Measurements from ENCODE around the gene FKBP14.

The FKBP14 gene

DNA sequence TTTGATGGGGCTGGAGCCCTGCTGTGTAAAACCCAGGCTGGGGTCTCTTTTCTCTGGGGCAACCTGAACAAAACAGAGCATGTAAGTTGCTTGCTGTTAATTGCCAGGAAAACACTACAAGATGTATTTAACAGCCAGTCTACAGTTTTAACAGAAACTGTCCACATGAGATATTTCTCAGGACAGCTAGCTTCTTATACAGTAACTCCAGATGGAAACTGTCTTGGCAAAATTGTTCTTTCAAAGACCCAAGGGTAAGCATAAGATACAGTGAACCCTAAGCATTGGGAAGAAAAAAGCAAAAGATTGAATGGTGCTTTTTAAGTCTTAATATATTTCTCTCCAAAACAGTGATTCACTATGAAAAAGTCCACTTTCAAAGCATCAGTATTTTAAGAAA is 8.1 kb downstream of the FKBP14 start:
- no peak overlapping the region for H3K4me3 ChIP-seq (ENCODE audit: low read depth in 1 of 2, low read length in 2 of 2)

DNA sequence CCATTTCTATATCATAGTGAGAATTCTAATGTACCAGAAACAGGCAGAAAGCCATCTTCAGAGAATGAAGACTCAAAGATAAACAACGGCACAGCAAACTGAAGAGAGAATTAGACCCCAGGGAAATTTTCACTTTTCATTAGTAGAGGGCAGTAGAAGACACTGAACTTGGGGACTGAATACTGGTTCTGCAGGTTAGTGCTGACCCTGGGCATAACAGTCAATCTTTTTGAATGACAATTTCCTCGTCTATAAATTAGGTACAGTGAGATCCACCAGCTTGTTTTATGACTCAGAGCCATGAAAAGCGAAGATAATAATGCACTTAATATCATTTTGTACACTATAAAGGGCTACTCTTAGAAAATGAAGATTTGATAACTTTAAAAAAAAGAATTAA is 13.7 kb downstream of the FKBP14 start:
- Histone ChIP-seq H3K9me3 (ENCODE audit: control insufficient read depth in 1 of 2, low read length in 2 of 2) (no peaks in the 10 kb centered on the region), H3K27ac (ENCODE audit: low read length) (no peak overlapping the region), H3K4me1 (ENCODE audit: control insufficient read depth in 1 of 2, insufficient read depth in 2 of 2, low read length in 2 of 2) (no peaks in the 10 kb centered on the region), H3K4me3 (ENCODE audit: low read depth in 1 of 2, low read length in 2 of 2) (no peak overlapping the region), H3K27me3 (ENCODE audit: low read depth, low read length) (no peaks in the 10 kb centered on the region), H3K36me3 (ENCODE audit: control insufficient read depth in 1 of 2, insufficient read depth in 2 of 2, low read length in 2 of 2) (peaks cover 0 to 7% of the 10 kb centered on the region in 2 donors)

More for the DNA sequence above, 8.1 kb downstream of the FKBP14 start:
- Histone ChIP-seq H3K4me1 (ENCODE audit: control insufficient read depth in 1 of 2, insufficient read depth in 2 of 2, low read length in 2 of 2) (no peaks in the 10 kb centered on the region), H3K36me3 (ENCODE audit: control insufficient read depth in 1 of 2, insufficient read depth in 2 of 2, low read length in 2 of 2) (peaks cover 6 to 13% of the 10 kb centered on the region in 2 donors), H3K9me3 (ENCODE audit: control insufficient read depth in 1 of 2, low read length in 2 of 2) (no peaks in the 10 kb centered on the region), H3K27me3 (ENCODE audit: low read depth, low read length) (no peaks in the 10 kb centered on the region), H3K27ac (ENCODE audit: low read length) (no peak overlapping the region)

DNA sequence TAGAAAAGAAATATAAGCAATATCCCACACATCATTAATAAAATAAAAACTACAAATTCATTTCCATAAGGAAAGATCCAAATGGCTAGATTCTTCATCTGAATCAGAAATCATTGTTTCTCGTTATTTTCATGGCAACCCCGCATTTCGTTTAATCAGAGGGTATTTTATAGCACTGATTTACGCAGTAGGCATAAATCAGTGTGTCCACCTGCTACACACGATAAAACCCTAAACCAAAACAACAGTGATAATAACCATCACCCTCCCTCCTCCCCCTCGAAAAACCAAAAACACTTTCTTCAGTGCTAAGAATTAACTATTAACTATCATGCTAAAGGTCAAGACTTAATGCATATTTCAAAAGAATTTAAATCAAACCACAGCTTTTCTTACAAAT is 16.5 kb downstream of the FKBP14 start:
- Histone ChIP-seq H3K27me3 (ENCODE audit: low read depth, low read length) (no peaks in the 10 kb centered on the region), H3K27ac (ENCODE audit: low read length) (no peak overlapping the region), H3K4me3 (ENCODE audit: low read depth in 1 of 2, low read length in 2 of 2) (no peak overlapping the region), H3K4me1 (ENCODE audit: control insufficient read depth in 1 of 2, insufficient read depth in 2 of 2, low read length in 2 of 2) (no peaks in the 10 kb centered on the region), H3K36me3 (ENCODE audit: control insufficient read depth in 1 of 2, insufficient read depth in 2 of 2, low read length in 2 of 2) (peaks cover 0 to 7% of the 10 kb centered on the region in 2 donors), H3K9me3 (ENCODE audit: control insufficient read depth in 1 of 2, low read length in 2 of 2) (no peaks in the 10 kb centered on the region)

DNA sequence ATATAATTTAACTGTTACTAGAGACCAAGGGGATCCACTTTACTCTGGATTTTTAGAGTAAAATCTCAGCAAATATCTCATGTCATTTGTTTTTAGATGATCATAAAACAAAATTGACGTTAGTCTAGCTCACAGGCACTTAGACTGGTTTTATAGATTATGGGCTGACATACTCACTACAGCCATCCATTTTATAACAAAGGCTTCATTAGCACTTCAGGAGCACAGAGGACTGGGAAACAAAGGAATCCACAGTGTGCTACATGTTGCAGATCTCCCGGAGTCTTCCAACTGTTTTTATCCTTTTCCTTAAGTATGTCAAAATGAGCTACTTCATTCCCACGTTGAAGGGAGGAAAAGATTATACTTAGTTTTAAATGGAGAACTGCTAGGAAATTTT is 21.0 kb downstream of the FKBP14 start:
- no peak overlapping the region for H3K4me3 ChIP-seq (ENCODE audit: low read depth in 1 of 2, low read length in 2 of 2)
- H3K36me3 ChIP-seq (ENCODE audit: control insufficient read depth in 1 of 2, insufficient read depth in 2 of 2, low read length in 2 of 2) = no peaks in the 10 kb centered on the region
- H3K27me3 ChIP-seq (ENCODE audit: low read depth, low read length) = no peaks in the 10 kb centered on the region
- H3K27ac ChIP-seq (ENCODE audit: low read length) = no peak overlapping the region
- H3K9me3 ChIP-seq (ENCODE audit: control insufficient read depth in 1 of 2, low read length in 2 of 2) = no peaks in the 10 kb centered on the region
- no peaks in the 10 kb centered on the region for H3K4me1 ChIP-seq (ENCODE audit: control insufficient read depth in 1 of 2, insufficient read depth in 2 of 2, low read length in 2 of 2)

DNA sequence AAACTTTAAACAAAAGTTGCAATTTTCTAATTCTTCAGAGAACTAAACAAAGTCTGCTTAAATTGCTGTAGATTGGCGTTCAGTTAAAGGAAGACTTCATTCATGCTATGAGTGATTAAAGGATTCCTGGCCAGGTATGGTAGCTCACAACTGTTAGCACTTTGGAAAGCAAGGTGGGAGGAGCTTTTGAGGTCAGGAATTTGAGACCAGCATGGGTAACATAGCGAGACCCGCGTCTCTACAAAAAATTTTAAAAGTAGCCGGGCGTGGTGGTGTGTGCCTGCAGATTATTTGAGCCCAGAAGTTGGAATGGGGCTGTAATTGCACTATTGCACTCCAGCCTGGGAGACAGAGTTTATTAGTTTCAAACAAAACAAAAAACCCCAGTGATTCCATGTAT is 23.4 kb downstream of the FKBP14 start:
- Histone ChIP-seq H3K36me3 (ENCODE audit: control insufficient read depth in 1 of 2, insufficient read depth in 2 of 2, low read length in 2 of 2) (no peaks in the 10 kb centered on the region), H3K27me3 (ENCODE audit: low read depth, low read length) (no peaks in the 10 kb centered on the region), H3K4me3 (ENCODE audit: low read depth in 1 of 2, low read length in 2 of 2) (no peak overlapping the region), H3K9me3 (ENCODE audit: control insufficient read depth in 1 of 2, low read length in 2 of 2) (no peaks in the 10 kb centered on the region), H3K4me1 (ENCODE audit: control insufficient read depth in 1 of 2, insufficient read depth in 2 of 2, low read length in 2 of 2) (no peaks in the 10 kb centered on the region), H3K27ac (ENCODE audit: low read length) (no peak overlapping the region)

DNA sequence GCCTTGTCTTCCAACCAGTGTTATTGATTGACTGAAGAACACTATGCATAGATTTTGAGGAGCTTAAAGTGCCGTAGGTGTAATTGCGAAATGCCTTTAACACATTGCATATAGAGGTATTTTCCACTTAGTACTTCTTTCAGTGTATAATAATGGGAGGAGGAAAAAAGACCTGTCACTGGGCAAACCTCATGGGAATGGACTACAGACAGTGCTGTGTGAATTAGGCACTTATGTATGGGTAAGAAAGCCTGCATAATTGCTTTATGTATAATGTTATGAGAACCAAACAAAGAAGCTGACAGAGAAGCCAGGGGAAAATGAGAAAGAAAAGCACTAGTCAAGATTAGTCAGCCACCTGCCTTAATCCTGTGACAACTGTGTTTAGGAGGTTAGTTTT is 24.5 kb downstream of the FKBP14 start:
- H3K27me3 ChIP-seq (ENCODE audit: low read depth, low read length) = no peaks in the 10 kb centered on the region
- peaks cover 0 to under 1% of the 10 kb centered on the region in 2 donors for H3K9me3 ChIP-seq (ENCODE audit: control insufficient read depth in 1 of 2, low read length in 2 of 2)
- H3K4me3 ChIP-seq (ENCODE audit: low read depth in 1 of 2, low read length in 2 of 2) = no peak overlapping the region
- no peaks in the 10 kb centered on the region for H3K4me1 ChIP-seq (ENCODE audit: control insufficient read depth in 1 of 2, insufficient read depth in 2 of 2, low read length in 2 of 2)
- no peaks in the 10 kb centered on the region for H3K36me3 ChIP-seq (ENCODE audit: control insufficient read depth in 1 of 2, insufficient read depth in 2 of 2, low read length in 2 of 2)
- no peak overlapping the region for H3K27ac ChIP-seq (ENCODE audit: low read length)

DNA sequence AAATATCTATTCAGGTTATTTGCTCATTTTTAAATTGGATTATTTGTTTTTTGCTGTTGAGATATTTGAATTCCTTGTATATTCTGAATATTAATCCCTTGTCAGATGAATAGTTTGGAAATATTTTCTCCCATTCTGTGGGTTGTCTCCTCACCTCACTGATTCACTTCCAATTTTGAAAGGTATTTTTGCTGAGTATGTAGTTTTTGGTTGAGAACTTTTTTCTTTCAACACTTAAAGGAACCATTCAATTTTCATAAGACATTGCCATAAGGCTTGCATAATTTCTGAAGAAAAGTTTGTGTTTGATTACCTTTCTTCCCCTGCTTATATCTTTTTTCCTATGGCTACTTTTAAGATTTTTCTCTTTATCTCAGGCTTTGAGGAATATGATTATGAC is 28.0 kb downstream of the FKBP14 start:
- Histone ChIP-seq H3K27ac (ENCODE audit: low read length) (no peak overlapping the region), H3K4me1 (ENCODE audit: control insufficient read depth in 1 of 2, insufficient read depth in 2 of 2, low read length in 2 of 2) (no peaks in the 10 kb centered on the region), H3K36me3 (ENCODE audit: control insufficient read depth in 1 of 2, insufficient read depth in 2 of 2, low read length in 2 of 2) (no peaks in the 10 kb centered on the region), H3K4me3 (ENCODE audit: low read depth in 1 of 2, low read length in 2 of 2) (no peak overlapping the region), H3K9me3 (ENCODE audit: control insufficient read depth in 1 of 2, low read length in 2 of 2) (peaks cover 0 to 10% of the 10 kb centered on the region in 2 donors), H3K27me3 (ENCODE audit: low read depth, low read length) (no peaks in the 10 kb centered on the region)

DNA sequence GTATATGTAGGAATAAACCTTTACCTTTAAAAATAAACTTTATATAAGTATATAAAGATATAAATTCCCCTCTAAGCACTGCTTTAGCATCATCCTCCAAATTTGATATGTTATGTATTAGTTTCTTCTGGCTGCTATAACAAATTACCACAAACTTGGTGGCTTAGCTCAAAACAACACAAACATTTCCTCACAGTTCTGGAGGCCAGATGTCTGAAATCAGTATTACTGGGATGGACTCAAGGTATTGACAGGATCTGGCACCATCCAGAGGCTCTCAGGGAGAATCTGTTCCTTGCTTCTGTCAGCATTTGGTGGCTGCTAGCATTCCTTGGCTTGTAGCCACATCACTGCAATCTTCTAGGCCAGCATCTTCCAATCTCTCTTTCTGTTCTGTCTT is 30.2 kb downstream of the FKBP14 start:
- no peak overlapping the region for H3K27ac ChIP-seq (ENCODE audit: low read length)
- H3K9me3 ChIP-seq (ENCODE audit: control insufficient read depth in 1 of 2, low read length in 2 of 2) = peaks cover 0 to 17% of the 10 kb centered on the region in 2 donors
- no peaks in the 10 kb centered on the region for H3K27me3 ChIP-seq (ENCODE audit: low read depth, low read length)
- H3K4me1 ChIP-seq (ENCODE audit: control insufficient read depth in 1 of 2, insufficient read depth in 2 of 2, low read length in 2 of 2) = no peaks in the 10 kb centered on the region
- H3K4me3 ChIP-seq (ENCODE audit: low read depth in 1 of 2, low read length in 2 of 2) = no peak overlapping the region
- H3K36me3 ChIP-seq (ENCODE audit: control insufficient read depth in 1 of 2, insufficient read depth in 2 of 2, low read length in 2 of 2) = no peaks in the 10 kb centered on the region

DNA sequence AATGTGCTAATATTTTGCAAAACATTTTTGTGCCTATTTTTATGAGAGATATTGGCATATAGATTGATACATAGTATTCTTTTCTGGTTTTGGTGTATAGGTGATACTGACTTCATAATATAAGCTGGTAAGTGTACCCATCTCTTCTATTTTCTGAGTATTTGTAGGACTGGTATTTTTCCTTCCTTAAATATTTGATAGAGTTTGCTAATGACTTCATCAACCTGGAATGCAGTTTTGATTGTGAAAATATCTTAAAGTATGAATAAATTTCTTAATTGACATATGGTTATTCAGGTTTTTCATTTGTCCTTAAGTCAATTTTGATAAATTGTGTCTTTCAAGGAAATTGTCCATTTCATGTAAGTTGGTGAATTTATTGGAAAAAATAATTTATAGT is 30.9 kb downstream of the FKBP14 start:
- Histone ChIP-seq H3K27me3 (ENCODE audit: low read depth, low read length) (no peaks in the 10 kb centered on the region), H3K36me3 (ENCODE audit: control insufficient read depth in 1 of 2, insufficient read depth in 2 of 2, low read length in 2 of 2) (no peaks in the 10 kb centered on the region), H3K9me3 (ENCODE audit: control insufficient read depth in 1 of 2, low read length in 2 of 2) (peaks cover 0 to 17% of the 10 kb centered on the region in 2 donors), H3K4me1 (ENCODE audit: control insufficient read depth in 1 of 2, insufficient read depth in 2 of 2, low read length in 2 of 2) (no peaks in the 10 kb centered on the region), H3K27ac (ENCODE audit: low read length) (no peak overlapping the region), H3K4me3 (ENCODE audit: low read depth in 1 of 2, low read length in 2 of 2) (no peak overlapping the region)

DNA sequence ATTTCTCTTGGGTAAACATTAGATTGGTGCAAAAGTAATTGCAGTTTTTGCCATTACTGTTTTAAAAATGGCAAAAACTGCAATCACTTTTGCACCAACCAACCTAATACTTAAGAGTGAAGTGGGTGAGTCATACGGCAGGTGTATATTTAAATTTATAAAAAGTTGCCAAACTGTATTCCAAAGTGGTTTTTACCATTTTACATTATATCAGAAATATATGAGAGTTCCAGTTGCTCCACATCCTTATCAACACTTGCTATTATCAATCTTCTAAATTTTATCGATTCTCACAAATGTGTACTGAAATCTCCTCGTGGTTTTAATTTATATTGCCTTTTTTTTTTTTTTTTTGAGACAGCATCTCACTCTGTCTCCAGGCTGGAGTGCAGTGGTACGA is 33.4 kb downstream of the FKBP14 start:
- H3K9me3 ChIP-seq (ENCODE audit: control insufficient read depth in 1 of 2, low read length in 2 of 2) = peaks cover 0 to 17% of the 10 kb centered on the region in 2 donors
- no peaks in the 10 kb centered on the region for H3K36me3 ChIP-seq (ENCODE audit: control insufficient read depth in 1 of 2, insufficient read depth in 2 of 2, low read length in 2 of 2)
- no peak overlapping the region for H3K4me3 ChIP-seq (ENCODE audit: low read depth in 1 of 2, low read length in 2 of 2)
- no peaks in the 10 kb centered on the region for H3K4me1 ChIP-seq (ENCODE audit: control insufficient read depth in 1 of 2, insufficient read depth in 2 of 2, low read length in 2 of 2)
- H3K27ac ChIP-seq (ENCODE audit: low read length) = no peak overlapping the region
- H3K27me3 ChIP-seq (ENCODE audit: low read depth, low read length) = peaks cover 4% of the 10 kb centered on the region

DNA sequence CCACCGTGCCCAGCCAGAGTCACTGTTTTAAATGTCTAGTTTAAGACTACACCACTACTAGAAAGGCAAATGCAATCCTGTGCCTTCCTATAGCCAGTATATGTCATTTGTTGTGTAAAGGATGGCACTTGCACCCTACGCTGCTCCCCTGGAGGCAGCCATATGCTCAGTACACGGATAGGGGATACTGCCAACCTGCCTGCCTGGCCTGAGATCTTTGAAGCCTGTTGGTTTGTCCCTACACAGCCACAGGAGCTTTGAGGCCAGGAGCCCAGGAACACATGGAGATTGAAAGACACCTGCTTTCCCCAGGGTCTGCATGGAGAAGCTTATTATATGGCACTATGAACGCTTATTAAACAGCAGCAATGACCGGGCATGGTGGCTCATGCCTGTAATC is 34.6 kb downstream of the FKBP14 start:
- peaks cover 4% of the 10 kb centered on the region for H3K27me3 ChIP-seq (ENCODE audit: low read depth, low read length)

DNA sequence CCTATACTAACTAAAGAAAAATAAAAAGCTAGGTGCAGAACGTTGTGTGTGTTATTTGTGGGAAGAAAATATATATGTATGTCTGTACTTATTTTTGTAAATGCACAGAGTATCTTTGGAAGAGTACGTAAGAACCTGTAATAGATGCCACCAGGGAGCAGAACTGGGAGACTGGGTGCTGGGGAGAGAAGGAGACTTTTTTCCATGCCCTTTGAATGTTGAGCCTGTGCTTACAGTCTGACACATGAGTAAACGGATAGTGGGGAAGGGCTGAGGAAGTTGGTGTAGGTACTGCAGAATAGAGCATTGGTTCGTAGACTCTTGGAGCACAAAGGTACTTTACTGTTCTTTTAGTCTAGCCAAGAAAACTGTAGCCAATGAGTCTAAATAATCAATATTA is 35.6 kb downstream of the FKBP14 start:
- Histone ChIP-seq H3K4me1 (ENCODE audit: control insufficient read depth in 1 of 2, insufficient read depth in 2 of 2, low read length in 2 of 2) (peaks cover 8% of the 10 kb centered on the region in 2 donors), H3K27ac (ENCODE audit: low read length) (no peak overlapping the region), H3K9me3 (ENCODE audit: control insufficient read depth in 1 of 2, low read length in 2 of 2) (peaks cover 0 to 10% of the 10 kb centered on the region in 2 donors), H3K4me3 (ENCODE audit: low read depth in 1 of 2, low read length in 2 of 2) (no peak overlapping the region), H3K27me3 (ENCODE audit: low read depth, low read length) (peaks cover 4% of the 10 kb centered on the region), H3K36me3 (ENCODE audit: control insufficient read depth in 1 of 2, insufficient read depth in 2 of 2, low read length in 2 of 2) (no peaks in the 10 kb centered on the region)

More for the DNA sequence above, 34.6 kb downstream of the FKBP14 start:
- peaks cover 0 to 16% of the 10 kb centered on the region in 2 donors for H3K9me3 ChIP-seq (ENCODE audit: control insufficient read depth in 1 of 2, low read length in 2 of 2)
- peaks cover 8% of the 10 kb centered on the region in 2 donors for H3K4me1 ChIP-seq (ENCODE audit: control insufficient read depth in 1 of 2, insufficient read depth in 2 of 2, low read length in 2 of 2)
- H3K4me3 ChIP-seq (ENCODE audit: low read depth in 1 of 2, low read length in 2 of 2) = no peak overlapping the region
- H3K36me3 ChIP-seq (ENCODE audit: control insufficient read depth in 1 of 2, insufficient read depth in 2 of 2, low read length in 2 of 2) = no peaks in the 10 kb centered on the region
- no peak overlapping the region for H3K27ac ChIP-seq (ENCODE audit: low read length)

All from muscle layer of duodenum (tissue), 2 donors.